Activated CD4-positive, alpha-beta T cell treated with anti-CD3 and anti-CD28 coated beads for 1 hour (primary cell): ENCODE data around the gene TAF15.

ENCODE experiments used
- DNase-seq: peaks from one replicate; pipeline ENCODE4 v3.0.0-alpha.2; 2020

TAF15 gene

DNA sequence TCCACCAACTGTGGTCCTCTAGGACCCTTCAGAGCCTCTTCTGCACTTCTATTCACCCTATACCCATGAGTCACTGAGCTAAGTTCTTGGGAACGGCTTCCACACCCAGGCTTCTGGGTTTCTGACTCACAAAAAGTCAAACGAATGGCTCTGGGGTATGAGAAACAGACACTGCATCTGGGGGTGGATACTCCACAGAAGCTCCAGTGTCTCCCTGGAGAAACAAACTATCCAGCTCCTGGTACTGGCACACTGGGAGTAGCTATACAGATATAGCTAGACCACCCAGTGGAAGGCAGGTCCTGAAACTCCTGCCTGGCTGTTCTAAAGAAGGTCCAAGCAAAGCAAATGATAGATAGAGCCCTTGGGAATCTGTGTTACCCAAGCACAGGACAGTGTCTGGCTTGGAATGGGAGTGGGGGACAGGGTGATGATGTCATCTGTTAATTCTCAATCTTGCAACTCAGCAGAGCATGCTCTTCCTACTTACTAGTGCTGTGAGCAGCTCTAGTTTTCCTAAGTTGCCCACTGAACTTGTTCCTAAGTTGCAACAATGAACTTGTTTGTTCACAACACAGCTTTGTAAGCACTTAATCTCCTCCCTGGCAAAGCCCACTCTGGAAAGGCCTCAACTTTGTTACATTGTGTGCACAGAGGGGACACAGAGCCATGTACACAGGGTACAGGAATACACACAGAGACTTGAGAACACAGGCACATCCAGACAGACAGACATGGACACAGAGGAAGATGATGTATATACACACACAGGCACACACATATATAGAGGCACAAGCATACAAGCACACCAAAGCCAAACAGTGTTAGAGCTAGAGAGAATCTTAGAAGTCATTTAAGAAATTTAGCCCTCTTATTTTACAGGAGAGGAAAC is 20.6 kb upstream of the TAF15 start:
- no peak for DNase-seq

- no peak for DNase-seq
Measured at GRCh38 chr17:35790841-35791240, 18.4 kb upstream of the TAF15 start.

DNA sequence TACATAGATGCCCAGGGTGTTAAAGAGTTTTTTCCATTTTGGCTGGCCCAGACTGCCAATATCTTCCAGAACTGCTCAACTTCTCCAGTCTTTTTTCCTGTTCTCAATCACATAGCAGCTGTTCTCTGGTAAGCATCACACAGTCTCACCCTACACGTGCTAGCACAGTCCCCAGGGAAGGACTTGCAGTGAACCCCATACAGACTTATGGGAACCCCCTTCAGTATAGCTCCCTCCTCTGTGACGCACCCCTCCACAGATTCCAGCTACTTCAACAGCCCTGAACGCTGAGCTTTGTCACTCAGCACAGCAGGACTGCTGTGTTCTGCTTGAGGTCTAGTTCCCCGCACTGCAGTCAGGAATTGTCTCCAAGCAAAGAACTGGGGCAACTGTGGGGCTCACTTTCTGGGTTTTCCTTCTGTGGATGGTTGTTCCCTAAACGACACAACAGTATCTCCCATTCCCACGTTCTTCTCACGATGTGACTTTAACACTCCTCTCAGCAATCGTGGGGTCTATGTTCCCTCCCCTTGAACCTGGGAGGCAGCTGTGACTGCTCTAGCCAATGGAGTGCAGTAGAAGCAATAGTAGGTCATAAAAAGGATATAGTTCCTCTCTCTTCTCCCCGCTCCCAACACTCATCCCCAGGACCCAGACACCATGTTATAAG is 17.5 kb upstream of the TAF15 start:
- no peak for DNase-seq

DNA sequence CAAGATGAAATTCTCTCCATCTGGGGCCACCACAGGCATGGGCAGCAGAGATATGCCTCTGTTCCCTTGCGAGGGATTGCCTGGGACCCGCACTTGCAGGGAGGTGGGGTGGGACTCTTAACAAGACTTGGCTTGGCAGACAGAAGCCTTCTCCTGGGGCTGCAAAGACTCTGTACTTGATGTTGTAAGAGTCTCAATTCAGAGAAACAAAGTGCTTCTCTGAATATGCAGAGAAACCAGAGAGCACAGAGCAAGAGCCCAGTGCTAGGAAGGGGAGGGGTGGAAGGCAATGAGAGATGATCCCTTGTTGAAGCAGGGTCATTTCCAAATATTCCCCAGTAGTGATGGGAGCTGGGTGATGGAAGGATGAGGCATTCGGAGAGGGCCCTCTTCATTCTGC is 16.0 kb upstream of the TAF15 start:
- no peak for DNase-seq

DNA sequence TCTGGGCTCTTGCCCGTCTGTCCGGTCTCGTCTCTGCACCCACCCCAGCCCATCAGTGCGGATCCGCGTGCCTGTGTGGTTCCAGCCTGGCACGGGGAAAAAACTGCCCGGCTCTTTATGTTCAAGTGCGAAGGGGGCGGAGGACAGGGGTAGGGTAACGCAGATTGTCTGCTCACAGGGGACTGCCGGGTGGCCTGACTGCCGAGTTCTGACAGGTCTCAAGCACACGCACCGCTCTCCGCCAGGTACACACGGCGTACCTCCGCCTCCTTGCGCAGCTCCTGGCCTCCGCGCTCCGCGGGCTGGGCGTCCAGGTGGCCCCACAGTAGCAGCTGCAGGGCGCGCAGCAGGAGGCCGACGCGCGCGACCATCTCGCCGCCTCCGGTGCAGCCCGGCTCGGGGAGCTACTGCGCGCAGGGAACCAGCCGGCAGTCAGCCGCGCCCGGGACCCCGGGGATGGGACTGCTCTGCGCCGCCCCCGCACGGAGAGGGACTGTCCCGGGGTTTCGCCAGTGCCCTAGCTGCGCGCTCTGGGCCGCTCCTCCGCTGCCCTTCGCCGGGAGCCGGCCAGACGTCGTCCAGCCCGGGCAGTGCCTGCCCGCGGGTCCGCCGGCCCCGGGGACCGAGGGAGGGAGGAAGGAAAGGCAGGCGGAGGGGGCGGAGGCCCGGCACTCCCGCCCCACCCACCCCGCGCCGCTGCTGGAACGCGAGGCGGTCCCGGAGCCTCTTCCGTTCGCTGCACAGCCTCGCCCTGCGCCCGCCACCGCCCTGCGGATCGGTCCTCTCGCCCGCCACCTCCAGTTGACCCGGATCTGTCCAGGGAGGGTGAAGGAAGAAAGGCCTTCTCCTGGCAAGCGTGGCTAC is 14.0 kb upstream of the TAF15 start, which contains the start of gene MMP28:
Gene MMP28, minus strand, starts transcription at position 635 of the 864 bp plus-strand sequence. Its CDS starts 264 bp downstream, at position 371.
- DNase-seq: no peak

DNA sequence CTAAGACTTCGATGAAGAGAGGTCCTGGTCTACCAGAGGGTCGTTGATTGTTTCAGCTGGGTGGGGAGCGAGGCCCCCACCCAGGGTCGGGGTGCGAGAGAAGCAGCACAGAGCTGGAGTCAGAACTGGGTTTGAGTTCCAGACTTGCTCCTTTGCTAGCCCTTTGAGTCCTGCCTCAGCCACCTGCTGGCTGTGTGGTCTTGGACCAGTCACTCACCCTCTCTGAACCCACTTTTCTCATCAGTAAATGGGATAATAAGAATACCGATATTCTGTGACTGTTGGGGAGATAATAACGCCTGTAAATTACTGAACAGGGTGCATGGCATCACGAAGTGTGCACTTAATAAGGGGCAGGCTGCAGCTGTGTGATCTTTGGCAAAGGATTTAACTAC is 13.4 kb upstream of the TAF15 start:
- no peak for DNase-seq

- DNase-seq: no peak
Measured at GRCh38 chr17:35796942-35797341, 12.3 kb upstream of the TAF15 start.

DNA sequence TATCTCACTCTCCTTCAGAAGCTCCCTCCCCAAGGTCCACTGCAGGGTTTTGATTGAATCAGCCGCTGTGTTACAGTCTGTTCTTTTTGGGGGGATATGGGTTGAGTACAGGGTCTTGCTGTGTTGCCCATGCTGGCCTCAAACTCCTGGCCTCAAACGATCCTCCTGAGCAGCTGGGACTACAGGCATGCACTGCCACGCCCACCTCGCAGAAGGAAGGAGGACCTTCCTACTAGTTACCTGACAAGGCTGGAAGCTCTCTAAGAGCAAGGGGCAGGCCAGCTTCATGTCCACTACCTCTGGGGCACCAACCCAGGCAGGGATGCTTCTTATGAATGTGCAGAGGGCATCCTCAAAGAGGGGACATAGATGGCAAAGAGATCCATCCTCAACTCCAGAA is 11.9 kb upstream of the TAF15 start:
- DNase-seq: no peak

- DNase-seq: no peak
Measured at GRCh38 chr17:35797918-35798317, 11.4 kb upstream of the TAF15 start.

DNA sequence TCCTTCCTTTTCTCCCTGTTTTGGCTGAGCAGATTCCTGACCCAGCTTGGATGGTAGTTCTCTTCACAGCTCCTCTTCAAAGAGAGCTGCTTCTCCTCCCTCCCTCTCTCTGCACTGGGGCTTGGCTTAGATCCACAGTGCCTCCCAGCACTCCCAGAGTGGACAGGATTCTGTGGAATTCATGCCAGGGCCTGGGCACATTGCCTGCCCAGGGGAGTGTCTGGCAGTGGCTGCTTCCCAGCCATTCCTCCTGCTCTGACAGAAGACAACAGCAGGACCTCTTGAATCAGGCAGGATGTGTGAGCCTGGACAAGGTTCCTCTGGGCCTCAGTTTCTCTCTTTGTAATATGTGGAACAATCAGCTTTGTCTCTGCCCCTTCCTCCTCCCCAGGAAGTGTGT is 9.3 kb upstream of the TAF15 start:
- DNase-seq: no peak

DNA sequence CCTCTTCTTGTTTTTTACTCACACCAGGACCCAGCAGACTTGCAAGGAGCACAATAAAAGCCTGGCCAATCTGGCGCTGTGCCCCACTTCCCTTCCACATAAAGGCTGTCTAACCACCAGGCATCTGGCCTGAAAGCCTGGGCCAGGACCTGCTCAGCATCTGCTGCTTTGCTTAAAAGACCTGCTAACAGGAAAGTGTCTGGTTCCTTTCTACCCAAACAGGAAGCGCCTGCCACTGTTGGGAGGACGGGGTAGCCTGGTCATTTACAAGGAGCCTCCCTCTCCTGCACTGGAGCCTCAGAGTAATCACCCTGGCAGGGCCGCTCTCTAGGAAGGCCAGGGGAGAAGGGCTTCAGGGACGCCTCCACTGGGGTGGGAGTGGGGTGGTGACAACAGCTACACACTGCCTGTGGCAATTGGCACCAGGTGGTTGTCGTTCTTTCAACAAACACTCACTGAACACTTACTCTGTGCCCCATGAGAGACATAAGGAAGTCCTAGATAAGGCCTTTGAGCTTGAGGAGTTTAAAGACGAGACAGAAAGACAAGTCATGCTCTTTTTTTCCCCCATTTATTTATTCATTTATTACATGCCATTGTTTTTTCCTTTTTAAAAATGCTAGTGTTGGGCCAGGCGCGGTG is 7.6 kb upstream of the TAF15 start:
- DNase-seq: no peak

DNA sequence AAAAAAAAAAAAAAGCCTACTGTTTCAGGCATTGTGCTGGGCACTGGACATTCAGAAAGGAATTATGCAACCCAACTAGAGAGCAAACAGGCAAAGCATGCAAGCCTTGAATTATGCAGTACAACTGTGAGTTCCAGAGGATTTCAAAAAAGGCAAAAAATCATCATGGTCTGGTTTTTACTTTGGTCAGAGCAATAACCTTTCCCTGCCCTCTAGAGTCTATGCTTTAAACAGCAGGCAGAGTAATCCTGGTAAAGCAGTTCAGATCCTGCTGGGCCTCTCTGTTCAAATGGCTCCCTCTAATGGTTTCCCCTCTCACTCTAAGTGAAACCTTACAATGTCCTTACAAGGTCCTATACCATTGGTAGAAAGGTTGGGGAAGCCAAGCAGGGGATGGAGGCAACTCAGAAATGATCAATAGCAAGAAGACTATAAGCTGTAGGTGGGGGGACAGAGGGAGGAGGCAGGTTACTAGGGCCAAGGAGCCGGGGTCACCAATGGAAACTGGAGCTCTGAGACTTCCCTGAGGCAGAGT is 4.6 kb upstream of the TAF15 start:
- peak; percentile 13 for DNase-seq

- no peak for DNase-seq
Measured at GRCh38 chr17:35807371-35808144, 1.7 kb upstream of the TAF15 start.

GRCh38 chr17:35808240-35808961 is 883 bp upstream of the TAF15 start:
- no peak for DNase-seq

DNA sequence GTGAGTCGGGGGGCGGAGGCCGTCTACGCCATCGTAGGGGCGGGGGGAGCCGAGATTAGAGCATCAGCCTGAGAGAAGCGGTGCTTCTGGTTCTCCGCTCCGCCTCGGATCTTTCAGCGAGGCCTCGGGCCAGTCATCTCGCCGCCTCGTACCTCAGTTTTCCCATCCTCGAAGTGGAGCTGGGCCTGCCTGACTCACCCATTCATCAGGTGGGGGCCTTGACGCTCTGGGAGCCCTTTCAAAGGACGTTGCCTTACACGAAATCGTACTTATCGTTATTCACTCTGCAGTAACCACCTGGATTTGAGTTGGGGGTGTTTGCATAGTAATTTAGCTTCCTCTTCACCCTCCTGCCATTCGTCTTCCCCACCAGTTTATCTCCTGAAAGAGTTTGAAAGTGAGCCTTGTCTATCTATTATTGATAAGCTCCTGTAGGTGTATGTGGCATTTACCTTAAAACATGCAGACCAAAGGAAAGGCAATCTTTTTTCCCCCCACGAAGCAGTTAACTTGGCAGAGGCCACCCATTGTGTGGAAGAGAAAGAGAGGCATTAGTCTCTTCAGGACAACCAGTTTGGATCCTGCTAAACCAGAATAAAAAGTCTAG is 674 bp downstream of the TAF15 start:
- DNase-seq: no peak

GRCh38 chr17:35811759-35812158 is 2.5 kb downstream of the TAF15 start:
- no peak for DNase-seq

GRCh38 chr17:35812456-35812855 is 3.2 kb downstream of the TAF15 start:
- DNase-seq: no peak

- no peak for DNase-seq
Measured at GRCh38 chr17:35816723-35817122, 7.4 kb downstream of the TAF15 start.

GRCh38 chr17:35817196-35817595 is 7.9 kb downstream of the TAF15 start:
- no peak for DNase-seq

DNA sequence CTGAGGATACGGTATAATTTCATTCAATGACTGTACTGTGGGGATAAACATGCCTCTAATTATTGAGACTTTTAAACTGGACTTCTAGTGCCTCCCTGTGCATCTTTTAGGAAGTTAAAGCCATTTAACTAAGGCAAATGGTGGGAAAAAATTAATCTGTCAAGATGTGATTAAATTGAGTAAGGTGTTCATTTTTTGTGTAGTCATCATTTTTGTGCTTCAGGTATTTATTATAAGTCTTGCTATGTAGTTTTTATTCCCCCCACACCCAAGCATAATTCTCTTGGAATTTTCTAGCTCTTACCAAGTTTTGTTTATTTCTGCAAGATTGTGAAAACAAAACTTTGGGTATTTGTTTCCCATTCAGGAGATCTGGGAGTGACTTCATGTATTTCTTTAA is 10.2 kb downstream of the TAF15 start:
- DNase-seq: no peak

- DNase-seq: no peak
Measured at GRCh38 chr17:35821308-35821707, 12.0 kb downstream of the TAF15 start.
